Stimulated activated CD4-positive, alpha-beta T cell treated with anti-CD3 and anti-CD28 coated beads, Interleukin-1b, Interleukin-23, amount 100 ng/mL, for 24 hours (primary cell): ENCODE measurements around the gene ADAM12.

Experiments used
- DNase-seq, 4 experiments: peaks; one replicate each; pipeline ENCODE4 v3.0.0-alpha.2; 2020; ENCODE audit warnings: low read depth in 4 of 4, low spot score in 1 of 4

The ADAM12 gene

DNA sequence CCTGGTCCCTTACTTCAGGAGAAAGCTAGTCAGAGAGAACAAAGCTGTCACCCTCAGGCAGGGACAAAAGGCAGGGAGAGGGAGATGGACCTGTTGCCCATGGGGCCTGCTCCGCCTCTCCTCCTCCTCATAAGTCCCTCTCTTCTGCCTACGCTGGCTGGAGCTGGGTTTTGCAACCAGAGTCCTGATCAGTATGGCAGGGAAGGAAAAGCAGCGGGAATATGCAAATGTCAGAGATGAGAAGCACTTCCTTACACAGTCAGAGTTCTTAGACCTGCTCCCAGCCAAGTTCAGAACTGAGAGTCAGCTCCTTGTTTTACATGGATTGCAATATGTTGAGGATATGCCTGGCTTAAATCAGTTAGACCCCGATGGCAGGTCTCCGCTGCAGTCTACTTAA is 231.1 kb downstream of the ADAM12 start:
- DNase-seq, result no peak

DNA sequence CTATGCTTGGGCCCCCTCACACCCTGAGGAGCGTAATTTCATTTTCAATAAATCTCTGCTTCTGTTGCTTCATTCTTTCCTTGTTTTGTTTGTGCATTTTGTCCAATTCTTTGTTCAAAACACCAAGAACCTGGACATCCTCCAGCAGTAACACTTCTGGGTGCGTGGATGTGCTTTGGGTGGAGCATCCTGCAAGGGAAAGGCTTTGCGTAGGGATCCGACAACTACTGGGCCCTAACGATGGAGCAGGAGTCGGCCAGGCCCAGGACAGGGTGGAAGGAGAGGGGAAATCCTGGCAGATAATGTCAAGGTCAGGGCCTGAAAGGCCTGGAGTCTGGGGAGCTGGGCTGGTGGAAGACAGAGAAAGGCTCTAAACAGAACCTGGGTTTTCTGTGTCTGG is 231.8 kb downstream of the ADAM12 start:
- DNase-seq, result no peak

- DNase-seq, result no peak
Measured at GRCh38 chr10:126156012-126156411, 232.3 kb downstream of the ADAM12 start.

DNA sequence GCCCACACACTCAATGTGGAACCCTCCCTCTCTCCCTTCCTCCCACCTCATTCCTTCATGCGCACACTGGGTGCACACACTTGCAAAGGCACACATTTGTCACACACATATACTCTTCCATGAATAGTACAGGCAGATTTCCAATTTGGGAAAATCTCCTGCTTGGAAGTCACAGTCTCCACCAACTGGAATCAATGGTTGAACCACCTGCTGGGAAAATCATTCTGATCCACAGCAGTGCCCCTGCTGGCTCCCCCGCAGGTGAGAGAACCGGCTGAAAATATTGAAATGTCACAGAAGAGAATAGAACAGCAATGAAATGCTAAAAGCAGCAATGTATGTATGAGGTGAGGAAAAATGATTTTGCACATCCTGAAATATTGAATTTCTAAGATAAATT is 232.7 kb downstream of the ADAM12 start:
- no peak for DNase-seq

DNA sequence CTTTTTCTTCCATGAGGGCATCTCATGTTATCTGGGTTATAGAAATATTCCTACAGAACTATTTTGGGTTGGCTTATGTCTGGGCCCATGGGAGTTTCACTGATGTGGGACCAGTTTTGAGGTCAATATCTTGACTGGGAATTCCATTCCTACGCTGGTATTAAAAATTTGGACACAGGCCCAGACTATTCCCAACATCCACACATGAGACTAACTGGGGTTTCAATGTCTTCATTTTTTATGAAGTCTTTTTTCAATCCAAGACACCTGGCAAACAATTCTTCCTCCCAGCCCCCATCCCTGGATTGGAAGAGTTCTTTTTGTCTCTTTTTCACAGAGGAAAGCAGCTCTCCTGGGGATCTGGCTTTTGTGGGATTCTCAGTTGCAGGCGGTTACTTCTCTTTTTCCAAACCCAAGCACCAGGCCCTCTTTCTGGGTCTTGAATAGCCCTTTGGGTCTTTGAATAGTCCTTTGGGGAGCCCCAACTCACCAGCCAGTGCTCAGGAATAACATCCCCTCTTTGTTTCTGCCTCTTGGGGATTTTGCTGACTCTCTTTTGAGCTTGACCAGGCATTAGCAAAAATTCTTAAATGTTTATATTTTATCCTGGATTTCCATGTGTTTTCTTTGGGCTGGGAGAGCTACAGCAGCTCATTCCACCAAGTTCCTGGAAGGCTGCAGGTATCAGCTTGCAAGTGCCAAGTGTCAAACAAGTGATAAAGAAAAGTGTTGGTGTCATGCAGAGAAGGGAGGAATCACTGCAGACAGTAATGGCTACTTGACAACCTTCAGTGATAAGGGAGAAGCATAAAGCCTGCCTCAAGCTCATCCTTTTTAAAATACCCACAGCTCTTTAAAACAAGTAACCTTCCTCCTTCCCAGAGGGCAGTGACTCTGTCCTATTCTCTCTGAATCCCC is 234.3 kb downstream of the ADAM12 start:
- DNase-seq, result no peak

DNA sequence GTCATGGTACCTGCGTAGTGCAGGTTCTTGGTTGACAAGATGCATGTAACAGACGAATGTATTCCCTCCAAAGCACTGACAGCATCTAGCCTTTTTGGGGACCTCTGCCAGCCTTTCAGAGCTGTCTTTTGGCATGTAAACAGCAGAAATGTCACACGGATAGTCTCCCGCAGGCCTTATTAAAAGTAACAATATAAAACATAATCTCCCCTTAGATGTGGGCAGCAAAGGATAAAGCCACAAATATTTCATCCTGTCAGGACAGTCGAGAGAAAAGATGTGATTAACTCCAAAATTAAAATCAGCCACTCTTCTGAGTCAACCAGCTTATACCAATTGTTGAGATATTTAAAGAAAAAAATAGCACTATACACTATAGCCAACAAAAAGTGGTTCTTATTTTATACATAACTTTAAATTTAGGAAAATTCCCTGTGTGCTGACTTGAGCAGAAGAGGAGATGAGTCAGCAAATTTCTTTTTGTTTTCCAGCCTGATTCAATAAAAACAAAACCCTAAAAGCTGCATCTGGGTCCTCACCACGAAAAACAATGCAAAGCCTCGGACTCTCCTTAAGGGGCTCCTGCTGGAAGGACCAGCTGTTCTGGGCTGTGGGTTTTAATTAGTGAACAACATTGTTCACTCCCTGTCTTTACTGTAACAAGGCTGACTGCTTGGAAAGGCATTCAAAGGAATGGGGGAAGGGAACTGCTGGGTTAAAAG is 240.2 kb downstream of the ADAM12 start:
- DNase-seq, result no peak

- no peak for DNase-seq
Measured at GRCh38 chr10:126146771-126147170, 241.5 kb downstream of the ADAM12 start.

DNA sequence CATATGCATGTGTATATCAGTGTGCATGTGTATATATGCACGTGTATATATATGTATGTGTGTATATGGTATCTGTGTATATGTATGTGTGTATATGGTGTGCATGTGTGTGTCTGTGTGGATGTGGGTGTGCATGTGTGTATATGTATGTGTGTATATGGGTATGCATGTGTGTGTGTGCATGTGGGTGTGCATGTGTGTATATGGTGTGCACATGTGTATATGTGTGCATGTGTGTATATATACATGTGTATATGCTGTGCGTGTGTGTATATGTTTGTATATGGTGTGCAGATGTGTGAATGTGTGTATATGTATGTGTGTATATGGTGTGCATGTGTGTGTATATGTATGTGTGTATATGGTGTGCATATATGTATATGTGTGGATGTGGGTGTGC is 245.2 kb downstream of the ADAM12 start:
- DNase-seq, result no peak

- DNase-seq, result no peak
Measured at GRCh38 chr10:126140746-126141273, 247.5 kb downstream of the ADAM12 start.

DNA sequence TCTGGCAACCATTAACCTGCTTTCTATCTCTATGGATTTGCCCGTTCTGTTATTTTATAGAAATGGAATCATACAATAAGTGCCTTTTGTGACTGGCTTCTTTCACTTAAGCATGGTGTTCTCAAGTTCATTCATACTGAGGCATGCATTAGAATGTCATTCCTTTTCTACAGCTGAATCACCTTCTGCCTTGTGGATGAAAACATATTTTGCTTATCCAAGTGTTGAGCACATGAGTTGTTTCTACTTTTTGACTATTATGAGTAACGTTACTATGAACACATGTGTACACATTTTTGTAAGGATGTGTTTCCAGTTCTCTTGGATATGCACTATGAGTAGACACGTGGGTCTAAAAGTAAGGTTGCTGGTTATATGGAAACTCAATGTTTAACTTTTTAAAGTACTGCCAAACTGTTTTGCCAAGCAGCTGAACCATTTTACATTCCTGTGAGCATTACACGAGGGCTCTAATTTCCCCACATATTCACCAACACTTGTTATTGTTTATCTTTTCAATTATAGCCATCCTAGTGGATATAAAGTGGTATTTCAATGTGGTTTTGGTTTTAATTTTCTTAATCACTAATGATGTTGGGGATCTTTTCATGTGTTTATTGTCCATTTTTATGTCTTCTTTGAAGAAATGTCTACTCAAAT is 250.6 kb downstream of the ADAM12 start:
- DNase-seq, result no peak

GRCh38 chr10:126135941-126136595 is 252.2 kb downstream of the ADAM12 start:
- DNase-seq, result no peak

DNA sequence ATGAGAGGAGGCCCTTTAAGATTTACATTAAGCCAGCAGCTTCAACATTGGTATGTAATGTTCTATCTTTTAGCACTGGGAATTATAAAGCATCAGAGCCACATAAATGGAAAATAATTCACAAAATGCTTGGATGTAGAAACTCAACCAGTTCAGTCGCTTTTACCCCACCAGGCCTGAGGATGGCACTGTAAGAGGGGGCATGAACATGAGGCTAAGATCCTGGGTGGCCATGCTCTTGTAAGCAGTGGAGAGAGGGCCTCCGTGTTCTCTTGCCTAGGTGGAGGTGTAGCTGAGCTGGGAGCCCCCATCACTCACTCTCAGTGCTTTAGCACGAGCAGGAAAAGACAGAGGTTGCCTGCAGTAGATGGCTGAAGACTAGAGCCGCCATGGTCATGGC is 253.1 kb downstream of the ADAM12 start:
- no peak for DNase-seq

GRCh38 chr10:126133906-126134656 is 254.2 kb downstream of the ADAM12 start:
- no peak for DNase-seq

DNA sequence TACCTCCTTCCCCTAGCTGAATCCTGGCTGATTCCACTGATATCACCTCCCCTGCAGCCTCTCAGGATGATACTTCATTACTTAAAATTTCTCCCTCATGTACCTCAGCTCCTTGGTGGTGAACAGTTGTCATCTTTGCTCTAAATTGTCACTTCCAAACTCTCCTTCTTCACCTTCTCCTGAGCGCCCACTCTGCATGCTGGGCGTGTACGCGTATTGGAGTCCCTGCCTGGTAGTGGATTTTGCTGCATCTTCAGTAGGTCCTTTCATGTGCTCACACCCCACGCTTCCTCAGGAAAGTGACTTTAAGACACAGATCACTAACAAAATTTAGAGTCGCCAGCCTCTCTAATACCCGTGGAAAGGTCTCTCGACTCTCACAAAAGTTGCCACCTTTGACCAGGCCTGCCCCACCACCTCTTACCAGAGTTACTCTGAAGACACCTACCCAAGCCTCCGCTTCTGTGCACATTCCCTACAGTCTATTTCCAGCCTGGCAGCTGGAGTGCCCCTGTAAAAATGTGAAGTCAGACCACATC is 255.1 kb downstream of the ADAM12 start:
- no peak for DNase-seq

- DNase-seq, result no peak
Measured at GRCh38 chr10:126131341-126131740, 256.9 kb downstream of the ADAM12 start.

- DNase-seq, result no peak
Measured at GRCh38 chr10:126130271-126130710, 258.0 kb downstream of the ADAM12 start.

GRCh38 chr10:126129026-126129425 is 259.3 kb downstream of the ADAM12 start:
- no peak for DNase-seq

DNA sequence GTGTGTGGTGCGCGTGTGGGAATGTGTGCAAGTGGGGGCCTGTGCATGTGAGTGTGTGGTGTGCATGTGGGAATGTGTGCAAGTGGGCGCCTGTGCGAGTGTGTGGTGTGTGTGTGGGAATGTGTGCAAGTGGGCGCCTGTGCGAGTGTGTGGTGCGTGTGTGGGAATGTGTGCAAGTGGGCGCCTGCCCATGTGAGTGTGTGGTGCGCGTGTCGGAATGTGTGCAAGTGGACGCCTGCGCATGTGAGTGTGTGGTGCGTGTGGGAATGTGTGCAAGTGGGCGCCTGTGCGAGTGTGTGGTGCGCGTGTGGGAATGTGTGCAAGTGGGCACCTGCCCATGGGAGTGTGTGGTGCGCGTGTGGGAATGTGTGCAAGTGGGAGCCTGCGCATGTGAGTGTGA is 259.7 kb downstream of the ADAM12 start:
- DNase-seq, result no peak

DNA sequence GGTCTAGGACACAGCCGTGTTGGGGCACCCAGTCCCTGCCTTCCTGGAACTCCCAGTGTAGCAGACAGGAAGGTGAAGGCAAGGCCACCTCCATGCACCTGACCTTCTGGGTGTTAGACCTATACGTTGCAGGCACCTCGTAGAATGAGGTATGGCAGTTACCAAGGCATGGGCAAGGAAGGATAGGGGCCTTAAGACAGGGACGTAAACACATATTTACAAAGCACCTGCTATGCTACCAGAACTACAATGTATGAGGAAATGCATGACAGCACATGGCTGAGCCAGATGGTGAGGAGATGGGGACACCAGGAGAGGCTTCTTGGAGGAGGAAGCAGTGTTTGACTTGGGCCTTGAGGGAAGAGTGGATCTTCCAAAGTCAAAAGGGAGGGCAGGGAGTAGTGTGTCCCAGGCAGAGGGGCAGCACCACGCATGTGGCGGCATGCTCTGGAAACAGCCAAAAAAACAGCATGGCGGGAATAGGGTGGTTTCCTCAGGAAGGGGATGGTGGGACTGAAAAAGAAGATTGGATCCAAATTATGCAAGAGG is 260.7 kb downstream of the ADAM12 start:
- no peak for DNase-seq

GRCh38 chr10:126126866-126127265 is 261.4 kb downstream of the ADAM12 start:
- DNase-seq, result no peak
